Non-pigmented ciliary epithelial cell (primary cell): Measurements from ENCODE around the gene PDCL2.

Experiments
- DNase-seq: peaks from one replicate; pipeline ENCODE4 v3.0.0-alpha.2; 2010; ENCODE audit warnings: low read depth

PDCL2 gene

GRCh38 chr4:55538531-55538930 is 53.5 kb downstream of the PDCL2 start:
- no peak for DNase-seq

GRCh38 chr4:55534306-55534705 is 57.7 kb downstream of the PDCL2 start:
- DNase-seq: no peak

- no peak for DNase-seq
These were observed 61.4 kb downstream of the PDCL2 start for GRCh38 chr4:55530691-55531090.

- no peak for DNase-seq
These were observed 61.9 kb downstream of the PDCL2 start for GRCh38 chr4:55530167-55530566.

GRCh38 chr4:55528491-55528890 is 63.6 kb downstream of the PDCL2 start:
- DNase-seq: no peak

GRCh38 chr4:55524844-55525571 is 67.0 kb downstream of the PDCL2 start:
- DNase-seq: no peak

GRCh38 chr4:55518442-55518841 is 73.6 kb downstream of the PDCL2 start:
- no peak for DNase-seq

GRCh38 chr4:55517526-55518229 is 74.4 kb downstream of the PDCL2 start:
- no peak for DNase-seq

- DNase-seq: no peak
These were observed 79.0 kb downstream of the PDCL2 start for GRCh38 chr4:55512922-55513571.

- no peak for DNase-seq
These were observed 80.0 kb downstream of the PDCL2 start for GRCh38 chr4:55512077-55512476.

GRCh38 chr4:55510685-55511084 is 81.4 kb downstream of the PDCL2 start:
- DNase-seq: no peak

- no peak for DNase-seq
These were observed 82.8 kb downstream of the PDCL2 start for GRCh38 chr4:55509266-55509665.

GRCh38 chr4:55507612-55508011 is 84.4 kb downstream of the PDCL2 start:
- no peak for DNase-seq
